HTR-8/SVneo (cell line): Measurements from ENCODE around the gene PCDHB7.
"Not testable (repeated sequence)": the region's sequence is repeated elsewhere in the genome, so short reads cannot be mapped to it uniquely, and the experiment has no call there.

Experiments used
- DNase-seq: peaks from one replicate; pipeline ENCODE4 v3.0.0; 2011; ENCODE audit warnings: low spot score, mixed read lengths; ENCODE audit not compliant: insufficient read length
- FAIRE-seq: peaks from 2 replicates; lab custom pipeline; 2011; peaks lifted over from hg19 to GRCh38; lab: Jason Lieb, UNC

PCDHB7 gene

GRCh38 chr5:141172381-141173204 lies at the start of gene PCDHB7:
Gene PCDHB7 (plus strand): TSS chr5:141172644. CDS start chr5:141172836, 192 bp downstream.
- no peak for FAIRE-seq
- DNase-seq = no peak

DNA sequence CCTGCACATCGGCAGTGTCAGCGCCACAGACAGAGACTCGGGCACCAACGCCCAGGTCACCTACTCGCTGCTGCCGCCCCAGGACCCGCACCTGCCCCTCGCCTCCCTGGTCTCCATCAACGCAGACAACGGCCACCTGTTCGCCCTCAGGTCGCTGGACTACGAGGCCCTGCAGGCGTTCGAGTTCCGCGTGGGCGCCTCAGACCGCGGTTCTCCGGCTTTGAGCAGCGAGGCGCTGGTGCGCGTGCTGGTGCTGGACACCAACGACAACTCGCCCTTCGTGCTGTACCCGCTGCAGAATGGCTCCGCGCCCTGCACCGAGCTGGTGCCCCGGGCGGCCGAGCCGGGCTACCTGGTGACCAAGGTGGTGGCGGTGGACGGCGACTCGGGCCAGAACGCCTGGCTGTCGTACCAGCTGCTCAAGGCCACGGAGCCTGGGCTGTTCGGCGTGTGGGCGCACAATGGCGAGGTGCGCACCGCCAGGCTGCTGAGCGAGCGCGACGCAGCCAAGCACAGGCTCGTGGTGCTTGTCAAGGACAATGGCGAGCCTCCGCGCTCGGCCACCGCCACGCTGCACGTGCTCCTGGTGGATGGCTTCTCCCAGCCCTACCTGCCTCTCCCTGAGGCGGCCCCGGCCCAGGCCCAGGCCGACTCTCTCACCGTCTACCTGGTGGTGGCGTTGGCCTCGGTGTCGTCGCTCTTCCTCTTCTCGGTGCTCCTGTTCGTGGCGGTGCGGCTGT lies 48.9 kb upstream of the PCDHB7 start:
- FAIRE-seq, DNase-seq: not testable (repeated sequence)

DNA sequence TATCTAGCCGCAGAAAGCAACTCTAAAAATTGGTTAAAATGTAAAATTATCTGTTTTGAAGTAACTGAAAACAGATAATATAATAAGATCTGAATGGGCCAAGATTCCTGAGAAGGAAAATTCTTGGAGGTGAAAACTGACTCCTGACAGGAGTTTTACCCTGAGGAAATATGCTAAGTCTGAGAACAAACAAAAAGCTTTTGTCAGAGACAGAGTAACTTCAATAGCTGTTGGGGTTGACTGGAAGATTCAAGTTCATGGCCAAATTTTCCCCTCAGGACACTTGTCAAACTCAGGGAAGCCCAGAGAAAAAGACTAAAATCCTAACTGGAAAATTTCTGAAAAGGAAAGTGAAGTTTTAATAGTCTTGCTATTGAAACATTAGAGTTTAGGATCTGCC lies 45.1 kb upstream of the PCDHB7 start:
- DNase-seq (no peak), FAIRE-seq (no peak)

DNA sequence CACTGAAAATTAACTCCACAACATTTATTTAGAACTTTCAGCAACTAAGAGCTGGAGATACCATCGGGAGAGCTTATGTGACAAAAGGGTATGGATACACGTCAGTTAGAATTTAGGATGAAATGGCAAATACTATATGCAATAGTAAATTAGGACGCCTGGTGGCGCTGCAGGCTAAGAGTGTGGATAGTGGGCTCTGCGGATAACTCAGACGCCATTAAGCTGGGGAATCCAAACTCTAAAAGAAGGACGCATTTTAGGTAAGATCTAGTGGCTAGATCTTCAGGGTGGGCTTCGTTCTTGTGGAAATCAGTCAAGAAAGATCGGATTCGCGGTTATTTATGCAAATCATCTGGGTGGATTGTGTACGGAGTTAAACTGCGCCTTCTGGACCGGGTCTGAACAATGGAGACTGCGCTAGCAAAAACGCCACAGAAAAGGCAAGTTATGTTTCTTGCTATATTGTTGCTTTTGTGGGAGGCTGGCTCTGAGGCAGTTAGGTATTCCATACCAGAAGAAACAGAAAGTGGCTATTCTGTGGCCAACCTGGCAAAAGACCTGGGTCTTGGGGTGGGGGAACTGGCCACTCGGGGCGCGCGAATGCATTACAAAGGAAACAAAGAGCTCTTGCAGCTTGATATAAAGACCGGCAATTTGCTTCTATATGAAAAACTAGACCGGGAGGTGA lies 37.3 kb upstream of the PCDHB7 start, which contains the start of gene PCDHB5:
Gene PCDHB5 (plus strand): TSS at position 177 of the 688 bp plus-strand sequence. CDS start 229 bp downstream, at position 406.
- FAIRE-seq (peak; percentile 44), DNase-seq (peak; percentile 72)

GRCh38 chr5:141135718-141136266 lies 36.7 kb upstream of the PCDHB7 start:
- no peak for DNase-seq
- no peak for FAIRE-seq

- not testable (repeated sequence) for DNase-seq, FAIRE-seq
These were observed 35.1 kb upstream of the PCDHB7 start for GRCh38 chr5:141137346-141137745.

DNA sequence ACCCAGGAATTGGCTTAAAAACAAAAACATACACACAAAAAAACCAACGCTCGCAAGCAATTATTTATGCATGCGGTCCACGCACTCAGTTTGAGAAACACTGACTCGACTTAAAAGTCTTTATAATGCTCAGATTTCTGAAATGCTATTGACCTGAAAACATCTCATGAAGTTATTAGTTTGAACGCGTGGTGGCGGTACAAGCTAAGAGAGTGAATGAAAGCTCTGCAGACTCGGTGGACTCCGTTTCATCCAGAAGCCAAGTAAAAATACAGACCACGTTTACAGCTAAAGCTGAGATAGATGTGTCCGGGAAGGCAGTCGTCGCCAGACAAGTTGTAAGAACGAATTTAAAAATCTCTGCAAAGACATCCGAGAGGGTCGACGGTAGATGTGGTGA lies 22.6 kb upstream of the PCDHB7 start, which contains the start of gene PCDHB6:
Gene PCDHB6 (plus strand): TSS at position 246 of the 400 bp plus-strand sequence. CDS start 201 bp downstream, outside the sequence.
- no peak for DNase-seq
- FAIRE-seq = no peak

GRCh38 chr5:141150224-141150992 lies 22.0 kb upstream of the PCDHB7 start:
- DNase-seq = no peak
- no peak for FAIRE-seq

DNA sequence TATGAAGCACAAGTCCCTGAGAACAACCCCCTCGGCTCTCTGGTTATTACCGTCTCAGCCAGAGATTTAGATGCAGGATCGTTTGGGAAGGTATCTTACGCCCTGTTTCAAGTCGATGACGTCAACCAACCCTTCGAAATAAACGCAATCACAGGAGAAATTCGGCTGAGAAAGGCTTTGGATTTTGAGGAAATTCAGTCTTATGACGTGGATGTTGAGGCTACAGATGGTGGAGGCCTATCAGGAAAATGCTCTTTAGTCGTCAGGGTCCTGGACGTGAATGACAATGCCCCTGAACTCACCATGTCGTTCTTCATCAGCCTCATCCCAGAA lies 21.5 kb upstream of the PCDHB7 start:
- no peak for FAIRE-seq
- DNase-seq = no peak

GRCh38 chr5:141151632-141152031 lies 20.8 kb upstream of the PCDHB7 start:
- not testable (repeated sequence) for FAIRE-seq, DNase-seq

DNA sequence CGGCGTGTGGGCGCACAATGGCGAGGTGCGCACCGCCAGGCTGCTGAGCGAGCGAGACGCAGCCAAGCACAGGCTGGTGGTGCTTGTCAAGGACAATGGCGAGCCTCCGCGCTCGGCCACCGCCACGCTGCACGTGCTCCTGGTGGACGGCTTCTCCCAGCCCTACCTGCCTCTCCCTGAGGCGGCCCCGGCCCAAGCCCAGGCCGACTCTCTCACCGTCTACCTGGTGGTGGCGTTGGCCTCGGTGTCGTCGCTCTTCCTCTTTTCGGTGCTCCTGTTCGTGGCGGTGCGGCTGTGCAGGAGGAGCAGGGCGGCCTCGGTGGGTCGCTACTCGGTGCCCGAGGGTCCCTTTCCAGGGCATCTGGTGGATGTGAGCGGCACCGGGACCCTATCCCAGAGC lies 20.3 kb upstream of the PCDHB7 start:
- not testable (repeated sequence) for DNase-seq, FAIRE-seq

DNA sequence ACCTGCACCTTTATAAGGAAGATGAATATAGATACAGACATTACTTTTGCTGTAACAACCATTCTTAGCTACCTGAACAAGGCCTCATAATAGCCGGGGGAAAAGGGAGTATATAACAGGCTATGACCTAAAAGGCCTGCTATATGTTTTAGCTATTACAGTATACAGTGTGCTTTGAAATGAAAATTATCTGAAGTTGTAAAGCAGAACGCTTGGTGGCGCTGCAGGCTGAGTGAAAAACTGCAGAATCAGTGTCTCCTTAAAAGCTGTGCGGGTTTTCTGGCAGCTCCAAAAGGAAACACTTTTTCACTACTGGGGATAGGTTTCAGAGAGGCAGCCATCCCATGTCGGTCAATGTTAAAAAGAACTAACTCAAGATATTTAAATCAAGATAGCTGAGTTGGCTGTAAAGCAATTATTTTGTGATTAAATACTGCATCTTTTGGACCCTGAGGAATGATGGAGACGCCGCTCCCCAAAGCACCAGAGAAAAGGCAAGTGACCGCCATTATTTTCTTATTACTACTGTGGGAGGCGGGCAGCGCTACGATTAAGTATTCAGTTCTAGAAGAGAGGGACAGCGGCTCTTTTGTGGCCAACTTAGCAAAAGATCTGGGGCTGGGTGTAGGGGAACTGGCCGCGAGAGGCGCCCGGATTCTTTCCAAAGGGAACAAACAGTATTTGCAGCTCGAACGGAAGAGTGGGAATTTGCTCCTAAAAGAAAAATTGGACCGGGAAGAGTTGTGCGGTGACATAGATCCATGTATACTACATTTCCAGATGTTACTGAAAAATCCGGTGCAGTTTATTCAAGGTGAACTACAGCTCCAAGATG lies 16.7 kb upstream of the PCDHB7 start:
- no peak for DNase-seq
- FAIRE-seq = no peak

DNA sequence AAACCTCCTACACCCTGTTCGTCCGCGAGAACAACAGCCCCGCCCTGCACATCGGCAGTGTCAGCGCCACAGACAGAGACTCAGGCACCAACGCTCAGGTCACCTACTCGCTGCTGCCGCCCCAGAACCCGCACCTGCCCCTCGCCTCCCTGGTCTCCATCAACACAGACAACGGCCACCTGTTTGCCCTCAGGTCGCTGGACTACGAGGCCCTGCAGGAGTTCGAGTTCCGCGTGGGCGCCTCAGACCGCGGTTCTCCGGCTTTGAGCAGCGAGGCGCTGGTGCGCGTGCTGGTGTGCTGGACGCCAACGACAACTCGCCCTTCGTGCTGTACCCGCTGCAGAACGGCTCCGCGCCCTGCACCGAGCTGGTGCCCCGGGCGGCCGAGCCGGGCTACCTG lies 15.1 kb upstream of the PCDHB7 start:
- DNase-seq, FAIRE-seq: not testable (repeated sequence)

DNA sequence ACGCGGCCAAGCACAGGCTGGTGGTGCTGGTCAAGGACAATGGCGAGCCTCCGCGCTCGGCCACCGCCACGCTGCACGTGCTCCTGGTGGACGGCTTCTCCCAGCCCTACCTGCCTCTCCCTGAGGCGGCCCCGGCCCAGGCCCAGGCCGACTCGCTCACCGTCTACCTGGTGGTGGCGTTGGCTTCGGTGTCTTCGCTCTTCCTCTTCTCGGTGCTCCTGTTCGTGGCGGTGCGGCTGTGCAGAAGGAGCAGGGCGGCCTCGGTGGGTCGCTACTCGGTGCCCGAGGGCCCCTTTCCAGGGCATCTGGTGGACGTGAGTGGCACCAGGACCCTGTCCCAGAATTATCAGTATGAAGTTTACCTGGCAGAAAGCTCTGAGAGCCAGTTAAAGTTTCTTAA lies 14.5 kb upstream of the PCDHB7 start:
- not testable (repeated sequence) for DNase-seq, FAIRE-seq

- DNase-seq, FAIRE-seq: not testable (repeated sequence)
These were observed 2.1 kb downstream of the PCDHB7 start for GRCh38 chr5:141174291-141175104.

- no peak for FAIRE-seq
These were observed 3.5 kb downstream of the PCDHB7 start for GRCh38 chr5:141175933-141176332.

GRCh38 chr5:141177577-141178191 lies 5.2 kb downstream of the PCDHB7 start, which contains the start of gene PCDHB8:
Gene PCDHB8 (plus strand): TSS chr5:141177790. CDS start chr5:141178035, 245 bp downstream.
- not testable (repeated sequence) for DNase-seq
- FAIRE-seq = peak; percentile 46

More at GRCh38 chr5:141175933-141176332, 3.5 kb downstream of the PCDHB7 start:
- no peak for DNase-seq
